ENCODE measurements around the gene BTBD7. TPM values are rescaled to one million over a fixed set of nuclear protein-coding genes. Genes with fewer than 3 reads are reported as not detected.

Gene BTBD7
- total and polyA plus RNA-seq, 2 experiments from 2014 or later = 14.8 to 25.8 TPM

DNA sequence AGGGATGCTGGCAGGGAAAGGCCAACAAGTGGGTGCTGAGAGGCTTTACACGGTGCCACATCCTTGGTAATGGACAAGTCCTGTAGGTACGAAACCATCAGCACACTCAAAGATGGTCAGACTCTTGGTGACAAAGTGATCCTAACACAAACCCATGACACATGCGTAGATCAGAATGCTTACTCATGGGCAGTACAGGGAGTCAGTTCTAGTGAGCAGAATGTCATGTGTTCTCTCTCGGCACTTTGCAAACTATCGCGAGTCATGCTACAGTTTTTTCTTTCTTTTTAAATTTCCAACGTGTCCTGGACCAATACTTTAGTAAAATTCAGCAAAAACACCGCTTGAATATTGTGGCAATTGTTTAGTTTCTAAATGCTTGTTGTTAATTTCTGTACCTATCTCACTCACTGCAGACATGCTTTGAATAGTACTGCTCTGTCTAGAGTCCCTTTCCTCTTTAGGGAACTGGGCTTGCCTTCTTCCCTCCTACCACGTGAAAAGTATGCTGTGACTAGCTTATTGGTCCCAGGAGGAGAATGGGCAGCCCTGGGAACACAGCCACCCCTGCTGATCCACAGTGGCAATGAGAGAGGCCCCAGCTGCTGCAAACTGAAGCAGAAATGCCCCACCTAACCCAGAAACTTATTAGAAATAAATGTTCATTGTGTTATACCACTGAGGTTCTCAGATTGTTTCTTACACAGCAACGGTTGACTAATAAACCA lies 63.3 kb downstream of the BTBD7 start:
- peaks cover 26% of the 10 kb centered on the region for H3K79me2 ChIP-seq
- H3K4me3 ChIP-seq = no peak overlapping the region
- 87% methylated on average over 10 of the region's 10 CpGs for WGBS (ENCODE audit: low lambda C conversion rate, missing lambda C conversion rate)
- H3K27ac ChIP-seq = peak overlapping the region; percentile 34
- peaks cover 8% of the 10 kb centered on the region for H3K4me1 ChIP-seq (ENCODE audit: insufficient read depth)
- TF ChIP-seq, protein P1, sequence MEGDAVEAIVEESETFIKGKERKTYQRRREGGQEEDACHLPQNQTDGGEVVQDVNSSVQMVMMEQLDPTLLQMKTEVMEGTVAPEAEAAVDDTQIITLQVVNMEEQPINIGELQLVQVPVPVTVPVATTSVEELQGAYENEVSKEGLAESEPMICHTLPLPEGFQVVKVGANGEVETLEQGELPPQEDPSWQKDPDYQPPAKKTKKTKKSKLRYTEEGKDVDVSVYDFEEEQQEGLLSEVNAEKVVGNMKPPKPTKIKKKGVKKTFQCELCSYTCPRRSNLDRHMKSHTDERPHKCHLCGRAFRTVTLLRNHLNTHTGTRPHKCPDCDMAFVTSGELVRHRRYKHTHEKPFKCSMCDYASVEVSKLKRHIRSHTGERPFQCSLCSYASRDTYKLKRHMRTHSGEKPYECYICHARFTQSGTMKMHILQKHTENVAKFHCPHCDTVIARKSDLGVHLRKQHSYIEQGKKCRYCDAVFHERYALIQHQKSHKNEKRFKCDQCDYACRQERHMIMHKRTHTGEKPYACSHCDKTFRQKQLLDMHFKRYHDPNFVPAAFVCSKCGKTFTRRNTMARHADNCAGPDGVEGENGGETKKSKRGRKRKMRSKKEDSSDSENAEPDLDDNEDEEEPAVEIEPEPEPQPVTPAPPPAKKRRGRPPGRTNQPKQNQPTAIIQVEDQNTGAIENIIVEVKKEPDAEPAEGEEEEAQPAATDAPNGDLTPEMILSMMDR (IDR thresholded peaks at IDR 0.05; ENCODE audit: poor library complexity) = no peak
- TF ChIP-seq EZH2phosphoT487 (IDR thresholded peaks at IDR 0.05; ENCODE audit: low read depth, severe bottlenecking, unreplicated experiment) (no peak), EZH2 (IDR thresholded peaks at IDR 0.05; ENCODE audit: borderline replicate concordance) (no peak)
- H3K9me3 ChIP-seq (ENCODE audit: low read depth) = no peaks in the 10 kb centered on the region
- no peaks in the 10 kb centered on the region for H3K27me3 ChIP-seq
- no peak for DNase-seq (ENCODE audit: low spot score)
- no peak overlapping the region for H2AFZ ChIP-seq
- H4K20me1 ChIP-seq (ENCODE audit: insufficient read depth, poor library complexity, severe bottlenecking) = peaks cover 4% of the 10 kb centered on the region
- H3K36me3 ChIP-seq (replicated peaks; ENCODE audit: insufficient read depth, low read depth) = no peaks in the 10 kb centered on the region
- H3K4me2 ChIP-seq = no peak overlapping the region
- no peaks in the 10 kb centered on the region for H3K9me2 ChIP-seq (replicated peaks; ENCODE audit: insufficient read depth)

DNA sequence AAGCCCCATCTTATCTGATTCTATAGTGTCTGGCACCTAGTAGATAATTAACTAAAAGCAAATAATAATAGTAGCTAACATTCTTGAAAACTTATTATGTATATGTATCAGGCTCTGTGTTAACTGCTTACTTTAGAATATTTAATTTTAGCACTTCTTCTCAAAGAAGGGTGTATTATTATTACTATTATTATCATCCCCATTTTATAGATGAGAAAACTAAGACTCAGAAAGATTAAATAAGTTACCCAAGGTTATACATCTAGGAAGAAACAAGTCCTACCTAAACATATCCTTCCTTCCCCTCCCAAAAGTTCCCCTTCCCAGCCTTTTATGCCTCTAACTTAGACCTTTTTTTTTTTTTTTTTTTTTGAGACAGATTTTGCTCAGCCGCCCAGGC lies 64.4 kb downstream of the BTBD7 start:
- peaks cover 8% of the 10 kb centered on the region for H3K4me1 ChIP-seq (ENCODE audit: insufficient read depth)
- H3K27ac ChIP-seq = no peak overlapping the region
- peaks cover 33% of the 10 kb centered on the region for H3K79me2 ChIP-seq
- no peak overlapping the region for H2AFZ ChIP-seq
- H3K9me2 ChIP-seq (replicated peaks; ENCODE audit: insufficient read depth) = no peaks in the 10 kb centered on the region
- H3K27me3 ChIP-seq = no peaks in the 10 kb centered on the region
- TF ChIP-seq EZH2phosphoT487 (IDR thresholded peaks at IDR 0.05; ENCODE audit: low read depth, severe bottlenecking, unreplicated experiment) (no peak), EZH2 (IDR thresholded peaks at IDR 0.05; ENCODE audit: borderline replicate concordance) (no peak)
- TF ChIP-seq, protein P1 (IDR thresholded peaks at IDR 0.05; ENCODE audit: poor library complexity) = no peak
- DNase-seq (ENCODE audit: low spot score) = no peak
- no peak overlapping the region for H3K4me2 ChIP-seq
- no peaks in the 10 kb centered on the region for H3K36me3 ChIP-seq (replicated peaks; ENCODE audit: insufficient read depth, low read depth)
- H3K9me3 ChIP-seq (ENCODE audit: low read depth) = no peaks in the 10 kb centered on the region
- peaks cover 4% of the 10 kb centered on the region for H4K20me1 ChIP-seq (ENCODE audit: insufficient read depth, poor library complexity, severe bottlenecking)
- H3K4me3 ChIP-seq = no peak overlapping the region
- 100% methylated on average over 1 of the region's 1 CpG for WGBS (ENCODE audit: low lambda C conversion rate, missing lambda C conversion rate)

DNA sequence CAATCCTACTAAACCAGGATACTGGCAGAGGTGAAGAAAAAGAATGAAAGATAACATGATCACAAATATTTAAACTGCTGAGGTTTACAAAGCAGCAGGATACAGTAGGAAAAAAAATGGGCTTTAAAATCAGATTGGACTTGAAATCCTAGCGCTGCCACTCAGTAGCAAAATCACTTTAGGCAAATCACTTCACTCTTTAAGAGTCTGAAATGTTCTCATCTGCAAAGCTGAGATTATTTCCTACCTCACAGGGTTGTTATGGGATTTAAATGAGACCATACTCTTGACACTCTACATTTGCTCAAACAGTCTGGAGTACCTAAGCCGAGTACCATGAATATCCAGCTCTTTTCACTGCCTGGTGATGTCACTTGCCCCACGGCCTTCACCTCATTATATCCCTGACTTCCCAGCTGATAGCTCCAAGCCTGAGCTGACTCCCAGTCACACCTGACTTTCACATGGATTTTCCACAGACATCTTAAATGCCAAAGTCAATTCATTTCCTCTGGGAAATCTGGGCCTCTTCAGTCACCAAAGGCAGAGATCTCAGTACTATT lies 65.6 kb downstream of the BTBD7 start:
- TF ChIP-seq, protein P1 (IDR thresholded peaks at IDR 0.05; ENCODE audit: poor library complexity) = no peak
- TF ChIP-seq EZH2phosphoT487 (IDR thresholded peaks at IDR 0.05; ENCODE audit: low read depth, severe bottlenecking, unreplicated experiment) = no peak
- no peak for TF ChIP-seq EZH2 (IDR thresholded peaks at IDR 0.05; ENCODE audit: borderline replicate concordance)
- Histone ChIP-seq H4K20me1 (ENCODE audit: insufficient read depth, poor library complexity, severe bottlenecking) (peaks cover 4% of the 10 kb centered on the region), H3K4me2 (no peak overlapping the region), H3K4me3 (no peak overlapping the region), H3K9me2 (replicated peaks; ENCODE audit: insufficient read depth) (no peaks in the 10 kb centered on the region), H3K9me3 (ENCODE audit: low read depth) (no peaks in the 10 kb centered on the region), H3K27me3 (no peaks in the 10 kb centered on the region), H3K79me2 (peaks cover 33% of the 10 kb centered on the region), H3K4me1 (ENCODE audit: insufficient read depth) (peaks cover 8% of the 10 kb centered on the region), H3K36me3 (replicated peaks; ENCODE audit: insufficient read depth, low read depth) (no peaks in the 10 kb centered on the region), H3K27ac (no peak overlapping the region), H2AFZ (no peak overlapping the region)
- 71% methylated on average over 3 of the region's 3 CpGs for WGBS (ENCODE audit: low lambda C conversion rate, missing lambda C conversion rate)
- no peak for DNase-seq (ENCODE audit: low spot score)
